ENCODE results near the gene CDK7.

DNA sequence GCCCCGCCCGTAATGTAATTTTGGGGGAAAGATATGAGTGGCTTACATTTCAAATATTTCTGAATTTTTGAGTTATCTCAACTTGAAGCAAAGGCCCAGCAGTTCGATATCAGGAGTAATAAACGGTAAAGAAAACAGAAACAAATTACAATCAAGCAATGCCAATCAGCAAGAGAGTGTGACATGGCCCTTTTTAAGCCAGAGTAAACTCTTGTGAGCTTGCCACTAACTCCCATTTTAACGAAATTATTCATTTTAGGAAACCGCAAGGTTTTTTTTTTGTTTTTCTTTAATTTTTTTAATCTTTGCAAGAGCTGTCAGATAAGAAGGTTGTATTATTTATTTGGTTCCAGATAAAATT lies 17.6 kb upstream of the CDK7 start:
- TF ChIP-seq YY1 (IDR thresholded peaks at IDR 0.05; ENCODE audit: borderline replicate concordance in 1 of 3, control insufficient read depth in 1 of 3, extremely low read depth in 1 of 3, insufficient read depth in 3 of 3, insufficient read length in 1 of 3, insufficient replicate concordance in 2 of 3, low read depth in 1 of 3, low read length in 2 of 3) (no peak), ZFX (CRISPR knock-in tag; IDR thresholded peaks at IDR 0.05) (no peak), PHF8 (IDR thresholded peaks at IDR 0.05; ENCODE audit: borderline replicate concordance, low read length) (no peak), TAF1 (IDR thresholded peaks at IDR 0.05; ENCODE audit: control insufficient read depth, extremely low read depth, insufficient read depth, low read length, severe bottlenecking) (no peak), RHOXF2B (CRISPR knock-in tag; conservative IDR thresholded peaks at IDR 0.05) (no peak), CTCF (IDR thresholded peaks at IDR 0.05 in 2 of 3, conservative IDR thresholded peaks at IDR 0.05 in 1 of 3; ENCODE audit: insufficient read depth in 2 of 3, low read depth in 1 of 3, low read length in 3 of 3) (no peak), ZEB2 (IDR thresholded peaks at IDR 0.05) (no peak)

Measured in K562 (cell line).